Measurements from ENCODE around the gene MYBPHL.

The MYBPHL gene

DNA sequence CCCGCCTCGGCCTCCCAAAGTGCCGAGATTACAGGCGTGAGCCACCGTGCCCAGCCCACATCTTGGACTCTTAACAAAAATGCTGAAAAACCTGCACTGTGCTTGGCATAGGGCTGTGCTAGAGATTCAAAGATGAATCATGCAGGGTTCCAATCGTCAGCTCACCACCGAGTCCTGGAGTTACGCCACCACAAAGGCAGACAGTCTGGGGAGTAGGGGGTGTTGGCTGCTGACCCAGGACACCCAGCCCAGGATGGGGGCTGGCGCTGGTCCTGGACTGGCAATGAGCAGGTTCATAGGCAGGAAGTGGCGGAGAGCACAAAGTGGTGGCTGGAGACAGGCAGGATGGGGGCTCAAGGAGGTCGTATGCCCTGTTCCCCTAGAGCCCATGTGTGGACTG lies 39.8 kb downstream of the MYBPHL start:
- no peak for DNase-seq (ENCODE audit: low read depth in 2 of 2, low spot score in 1 of 2)

DNA sequence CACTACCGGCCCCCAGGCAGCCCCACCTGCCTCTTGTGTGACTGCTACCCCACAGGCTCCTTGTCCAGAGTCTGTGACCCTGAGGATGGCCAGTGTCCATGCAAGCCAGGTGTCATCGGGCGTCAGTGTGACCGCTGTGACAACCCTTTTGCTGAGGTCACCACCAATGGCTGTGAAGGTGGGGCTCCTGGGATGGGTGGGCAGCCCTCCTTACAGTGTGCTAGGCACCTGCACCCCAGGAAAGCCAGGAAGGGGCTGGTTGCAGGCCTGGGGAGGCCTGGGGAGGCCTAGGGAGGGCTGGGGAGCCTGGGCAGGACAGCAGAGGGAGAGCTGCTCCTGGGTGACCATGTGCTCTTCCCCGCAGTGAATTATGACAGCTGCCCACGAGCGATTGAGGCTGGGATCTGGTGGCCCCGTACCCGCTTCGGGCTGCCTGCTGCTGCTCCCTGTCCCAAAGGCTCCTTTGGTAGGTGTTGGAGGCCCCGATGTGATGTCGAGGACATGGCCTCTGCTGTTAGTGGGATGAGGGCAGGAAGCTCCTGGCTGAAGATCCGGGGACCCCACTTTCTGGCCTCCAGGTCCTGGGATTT lies 41.0 kb downstream of the MYBPHL start:
- no peak for DNase-seq (ENCODE audit: low read depth in 2 of 2, low spot score in 1 of 2)

DNA sequence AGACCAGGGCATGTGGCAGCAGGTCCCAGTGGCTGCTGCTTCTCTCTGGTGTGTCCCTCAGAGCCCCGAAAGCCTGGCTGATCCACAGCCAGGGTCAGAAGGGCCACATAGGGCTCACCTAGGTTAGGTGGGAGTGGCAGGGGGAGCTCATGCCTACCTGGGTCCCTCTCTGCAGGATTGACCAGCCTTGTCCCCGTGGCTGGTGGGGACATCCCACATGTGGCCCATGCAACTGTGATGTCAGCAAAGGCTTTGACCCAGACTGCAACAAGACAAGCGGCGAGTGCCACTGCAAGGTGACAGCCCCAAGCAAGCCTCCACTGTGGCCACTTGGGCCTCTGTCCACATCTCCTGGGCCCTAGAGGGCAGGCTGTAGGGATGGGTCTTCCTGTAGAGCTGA lies 41.8 kb downstream of the MYBPHL start:
- no peak for DNase-seq (ENCODE audit: low read depth in 2 of 2, low spot score in 1 of 2)

DNA sequence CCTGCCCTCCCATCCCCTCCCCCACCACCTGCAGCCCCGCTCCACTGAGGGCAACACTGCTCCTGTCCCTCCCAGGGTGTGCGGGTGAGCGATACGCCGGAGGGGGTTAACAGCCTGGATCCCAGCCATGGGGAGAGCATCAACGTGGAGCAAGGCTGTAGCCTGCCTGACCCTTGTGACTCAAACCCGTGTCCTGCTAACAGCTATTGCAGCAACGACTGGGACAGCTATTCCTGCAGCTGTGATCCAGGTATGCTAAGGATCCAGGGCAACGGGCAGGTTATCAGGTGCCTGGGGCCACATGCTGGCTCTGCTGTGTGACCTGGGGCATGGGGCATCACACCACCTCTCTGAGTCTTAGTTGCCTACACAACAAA lies 42.4 kb downstream of the MYBPHL start:
- no peak for DNase-seq (ENCODE audit: low read depth in 2 of 2, low spot score in 1 of 2)

DNA sequence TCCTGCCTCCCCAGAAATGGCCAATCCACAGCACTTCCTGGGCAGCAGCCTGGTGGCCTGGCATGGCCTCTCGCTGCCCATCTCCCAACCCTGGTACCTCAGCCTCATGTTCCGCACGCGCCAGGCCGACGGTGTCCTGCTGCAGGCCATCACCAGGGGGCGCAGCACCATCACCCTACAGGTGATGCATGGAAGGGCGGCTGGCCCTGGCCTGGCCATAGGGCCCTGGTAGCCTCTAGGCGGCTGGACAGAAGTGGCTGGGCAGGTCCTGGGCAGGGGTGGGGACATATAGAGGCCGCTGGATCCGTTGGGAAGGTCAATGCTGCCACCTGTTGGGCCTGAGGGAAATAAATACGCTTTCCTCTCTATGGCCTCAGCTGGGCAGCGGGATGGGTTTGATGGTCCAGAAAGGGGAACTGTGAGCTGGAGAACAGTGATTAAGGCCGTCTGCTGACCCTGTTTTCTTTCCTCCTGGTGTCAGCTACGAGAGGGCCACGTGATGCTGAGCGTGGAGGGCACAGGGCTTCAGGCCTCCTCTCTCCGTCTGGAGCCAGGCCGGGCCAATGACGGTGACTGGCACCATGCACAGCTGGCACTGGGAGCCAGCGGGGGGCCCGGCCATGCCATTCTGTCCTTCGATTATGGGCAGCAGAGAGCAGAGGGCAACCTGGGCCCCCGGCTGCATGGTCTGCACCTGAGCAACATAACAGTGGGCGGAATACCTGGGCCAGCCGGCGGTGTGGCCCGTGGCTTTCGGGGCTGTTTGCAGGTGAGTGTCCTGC lies 43.0 kb downstream of the MYBPHL start:
- peak; percentile 37 to 54 for DNase-seq (ENCODE audit: low read depth in 2 of 2, low spot score in 1 of 2)

DNA sequence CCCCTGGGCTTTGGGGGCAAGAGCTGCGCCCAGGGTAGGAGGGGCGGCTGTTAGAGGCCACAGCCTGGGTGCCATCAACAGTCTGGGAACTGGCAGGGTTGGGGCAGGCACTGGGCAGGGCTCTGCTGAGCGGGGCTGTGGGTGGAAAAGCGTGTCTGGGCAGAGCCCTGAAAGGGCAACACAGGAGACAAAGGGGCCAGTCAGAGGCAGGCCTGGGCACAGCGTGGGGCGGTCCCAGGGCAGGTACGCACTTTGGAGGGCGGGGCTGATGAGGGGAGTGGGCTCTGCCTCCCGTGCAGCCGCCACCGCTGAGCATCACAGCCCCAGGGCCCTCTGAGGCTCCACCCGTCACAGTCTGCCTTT lies 43.6 kb downstream of the MYBPHL start:
- no peak for DNase-seq (ENCODE audit: low read depth in 2 of 2, low spot score in 1 of 2)

DNA sequence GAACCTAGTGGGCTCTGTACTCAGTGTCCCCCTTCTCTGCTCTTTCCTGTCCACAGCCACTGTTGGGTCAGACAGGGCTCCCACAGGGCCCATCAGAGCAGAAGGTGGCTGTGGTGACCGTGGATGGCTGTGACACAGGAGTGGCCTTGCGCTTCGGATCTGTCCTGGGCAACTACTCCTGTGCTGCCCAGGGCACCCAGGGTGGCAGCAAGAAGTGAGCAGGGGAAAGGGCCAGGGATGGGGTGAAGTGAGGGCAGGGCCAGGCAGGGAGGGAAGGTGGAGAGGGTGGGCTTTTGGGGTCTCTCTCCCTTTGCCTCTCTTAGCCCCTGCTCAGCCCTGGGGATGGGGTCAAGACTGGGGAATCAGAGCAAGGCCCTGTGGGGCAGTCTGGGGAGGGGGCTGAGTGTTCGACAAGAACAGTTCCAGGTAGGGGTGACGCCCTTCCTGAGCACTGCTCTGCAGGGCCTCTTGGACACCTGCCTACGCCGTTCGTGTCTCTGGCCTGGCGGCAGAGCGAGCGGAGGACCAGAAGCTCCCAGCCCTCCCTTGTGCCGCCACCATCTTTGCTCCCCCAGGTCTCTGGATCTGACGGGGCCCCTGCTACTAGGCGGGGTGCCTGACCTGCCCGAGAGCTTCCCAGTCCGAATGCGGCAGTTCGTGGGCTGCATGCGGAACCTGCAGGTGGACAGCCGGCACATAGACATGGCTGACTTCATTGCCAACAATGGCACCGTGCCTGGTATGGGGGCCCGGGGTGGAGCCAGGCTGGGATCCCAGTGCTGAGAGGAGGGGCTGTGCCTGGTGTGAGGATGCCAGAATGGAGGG lies 44.4 kb downstream of the MYBPHL start:
- DNase-seq (ENCODE audit: low read depth in 2 of 2, low spot score in 1 of 2): no peak

DNA sequence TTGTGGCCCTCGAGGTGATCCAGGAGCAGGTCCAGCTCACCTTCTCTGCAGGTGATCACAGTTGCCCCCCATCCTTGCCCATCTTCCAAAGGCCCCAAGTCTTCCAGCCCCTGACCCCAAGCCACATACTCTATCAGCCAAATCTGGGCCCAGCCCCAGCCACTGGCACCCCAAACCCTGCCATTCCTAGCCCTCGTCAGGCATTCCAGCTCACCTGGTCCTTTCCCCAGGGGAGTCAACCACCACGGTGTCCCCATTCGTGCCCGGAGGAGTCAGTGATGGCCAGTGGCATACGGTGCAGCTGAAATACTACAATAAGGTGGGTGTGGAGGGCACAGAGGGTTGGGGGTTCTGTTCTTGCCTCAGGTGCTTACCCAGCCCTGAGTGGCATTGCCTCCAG lies 45.2 kb downstream of the MYBPHL start:
- DNase-seq (ENCODE audit: low read depth in 2 of 2, low spot score in 1 of 2): no peak

DNA sequence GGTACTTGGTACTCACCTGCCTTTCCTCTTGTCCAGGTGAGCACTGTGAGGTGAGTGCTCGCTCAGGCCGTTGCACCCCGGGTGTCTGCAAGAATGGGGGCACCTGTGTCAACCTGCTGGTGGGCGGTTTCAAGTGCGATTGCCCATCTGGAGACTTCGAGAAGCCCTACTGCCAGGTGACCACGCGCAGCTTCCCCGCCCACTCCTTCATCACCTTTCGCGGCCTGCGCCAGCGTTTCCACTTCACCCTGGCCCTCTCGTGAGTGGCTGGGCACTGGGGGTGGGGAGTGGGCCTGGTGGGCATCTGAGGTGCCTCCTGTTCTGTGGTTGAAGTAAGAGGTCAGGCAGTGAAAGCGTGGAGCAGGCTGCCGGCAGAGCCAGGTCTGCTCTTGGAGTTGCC lies 45.8 kb downstream of the MYBPHL start:
- no peak for DNase-seq (ENCODE audit: low read depth in 2 of 2, low spot score in 1 of 2)

DNA sequence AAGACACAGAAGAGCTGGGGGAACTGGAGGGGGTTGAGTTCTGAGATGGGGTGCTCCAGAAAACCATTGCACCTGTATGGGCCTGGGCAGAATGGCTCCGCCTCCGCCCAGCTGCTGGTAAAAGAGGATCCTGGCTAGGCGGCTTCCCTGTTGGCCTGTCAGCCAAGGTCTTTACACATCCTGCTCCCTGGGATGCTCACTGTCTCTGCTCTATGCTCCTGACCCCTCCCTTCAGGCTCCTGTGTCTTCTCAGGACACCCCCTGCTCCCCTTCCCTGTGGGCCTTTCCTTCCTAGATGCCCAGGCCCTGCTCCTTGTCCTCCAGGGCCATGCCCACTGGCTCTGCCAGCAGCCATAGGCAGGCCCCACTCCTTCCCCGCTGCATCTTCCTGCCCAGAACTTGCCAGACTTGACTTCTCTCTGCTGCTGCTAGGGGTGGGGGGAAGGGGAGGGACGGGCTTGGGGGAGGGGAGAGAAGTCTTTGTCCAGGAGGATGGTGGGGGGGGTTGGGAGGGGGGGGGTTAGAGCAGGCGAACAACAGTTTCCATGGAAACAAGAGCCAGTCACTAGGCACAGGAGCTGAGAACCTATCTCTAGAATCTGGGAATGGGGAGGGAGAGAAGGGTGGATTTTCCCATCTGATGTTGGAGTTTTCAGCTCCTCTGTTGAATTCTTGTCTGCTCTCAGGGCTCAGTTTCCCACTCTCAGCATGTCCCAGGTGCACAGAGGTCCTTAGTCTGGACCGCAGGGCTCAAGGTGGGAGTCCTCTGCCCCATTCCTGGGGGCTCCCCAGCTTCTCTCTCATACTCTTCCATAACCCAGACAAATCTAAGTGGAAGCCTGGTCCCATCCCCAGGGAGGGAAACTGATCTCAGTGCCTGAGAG lies 46.9 kb downstream of the MYBPHL start:
- DNase-seq (ENCODE audit: low read depth in 2 of 2, low spot score in 1 of 2): no peak

DNA sequence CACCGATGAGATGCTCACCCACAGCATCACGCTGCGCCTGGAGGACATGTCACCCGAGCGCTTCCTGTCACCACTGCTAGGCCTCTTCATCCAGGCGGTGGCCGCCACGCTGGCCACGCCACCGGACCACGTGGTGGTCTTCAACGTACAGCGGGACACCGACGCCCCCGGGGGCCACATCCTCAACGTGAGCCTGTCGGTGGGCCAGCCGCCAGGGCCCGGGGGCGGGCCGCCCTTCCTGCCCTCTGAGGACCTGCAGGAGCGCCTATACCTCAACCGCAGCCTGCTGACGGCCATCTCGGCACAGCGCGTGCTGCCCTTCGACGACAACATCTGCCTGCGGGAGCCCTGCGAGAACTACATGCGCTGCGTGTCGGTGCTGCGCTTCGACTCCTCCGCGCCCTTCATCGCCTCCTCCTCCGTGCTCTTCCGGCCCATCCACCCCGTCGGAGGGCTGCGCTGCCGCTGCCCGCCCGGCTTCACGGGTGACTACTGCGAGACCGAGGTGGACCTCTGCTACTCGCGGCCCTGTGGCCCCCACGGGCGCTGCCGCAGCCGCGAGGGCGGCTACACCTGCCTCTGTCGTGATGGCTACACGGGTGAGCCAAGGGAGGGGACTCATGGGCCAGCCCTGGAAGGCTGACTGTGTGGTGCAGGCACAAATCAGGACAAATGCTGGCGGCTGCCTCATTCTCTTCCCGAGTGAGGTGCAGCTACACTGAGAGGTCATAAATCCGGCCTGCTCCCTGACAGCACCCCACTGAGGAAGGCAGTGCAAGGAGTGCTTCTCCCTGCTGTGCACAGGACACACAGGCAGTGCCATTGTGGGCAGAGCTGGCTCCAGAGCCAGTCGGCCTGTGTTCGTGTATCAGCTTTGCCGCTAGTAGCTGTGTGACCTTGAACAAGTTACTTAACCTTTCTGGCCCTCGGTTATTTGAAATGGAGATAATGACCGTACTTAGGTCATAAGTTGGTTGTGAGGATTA lies 48.0 kb downstream of the MYBPHL start:
- no peak for DNase-seq (ENCODE audit: low read depth in 2 of 2, low spot score in 1 of 2)

DNA sequence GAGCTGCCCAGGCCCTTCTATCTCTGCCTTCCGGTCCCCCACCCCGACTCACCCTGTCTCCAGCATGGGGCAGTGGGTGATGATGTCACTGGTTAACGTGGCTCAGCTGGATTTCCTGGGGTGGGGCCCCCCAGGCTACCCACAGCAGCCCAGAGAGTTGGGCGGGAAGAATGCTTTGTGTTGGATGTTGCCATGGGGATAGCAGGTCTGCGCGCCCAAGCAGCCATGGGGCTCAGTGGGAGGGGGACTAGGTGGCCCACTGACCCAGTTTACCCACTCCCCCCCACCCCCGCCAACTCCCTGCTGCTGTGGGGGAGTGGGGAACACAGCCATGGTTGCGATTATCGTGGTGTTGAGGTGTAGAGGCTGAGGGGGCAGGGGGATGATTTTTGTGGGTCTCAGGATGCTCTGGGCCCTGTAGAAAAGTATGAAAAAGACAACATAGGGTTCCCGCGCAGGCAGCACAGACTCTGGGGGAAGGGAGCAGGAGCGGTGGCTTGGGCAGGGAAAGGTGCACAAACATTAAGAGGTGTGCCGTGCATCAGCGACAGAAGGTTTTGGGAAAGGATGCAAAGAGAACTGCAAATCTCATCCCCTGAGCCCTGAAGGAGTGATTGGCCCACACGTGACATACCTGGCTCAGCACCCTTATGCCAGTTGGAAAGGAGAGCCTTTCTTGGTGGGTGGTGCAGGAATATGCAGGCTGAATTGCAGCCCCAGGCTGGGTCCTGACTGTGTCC lies 49.0 kb downstream of the MYBPHL start:
- DNase-seq (ENCODE audit: low read depth in 2 of 2, low spot score in 1 of 2): no peak

DNA sequence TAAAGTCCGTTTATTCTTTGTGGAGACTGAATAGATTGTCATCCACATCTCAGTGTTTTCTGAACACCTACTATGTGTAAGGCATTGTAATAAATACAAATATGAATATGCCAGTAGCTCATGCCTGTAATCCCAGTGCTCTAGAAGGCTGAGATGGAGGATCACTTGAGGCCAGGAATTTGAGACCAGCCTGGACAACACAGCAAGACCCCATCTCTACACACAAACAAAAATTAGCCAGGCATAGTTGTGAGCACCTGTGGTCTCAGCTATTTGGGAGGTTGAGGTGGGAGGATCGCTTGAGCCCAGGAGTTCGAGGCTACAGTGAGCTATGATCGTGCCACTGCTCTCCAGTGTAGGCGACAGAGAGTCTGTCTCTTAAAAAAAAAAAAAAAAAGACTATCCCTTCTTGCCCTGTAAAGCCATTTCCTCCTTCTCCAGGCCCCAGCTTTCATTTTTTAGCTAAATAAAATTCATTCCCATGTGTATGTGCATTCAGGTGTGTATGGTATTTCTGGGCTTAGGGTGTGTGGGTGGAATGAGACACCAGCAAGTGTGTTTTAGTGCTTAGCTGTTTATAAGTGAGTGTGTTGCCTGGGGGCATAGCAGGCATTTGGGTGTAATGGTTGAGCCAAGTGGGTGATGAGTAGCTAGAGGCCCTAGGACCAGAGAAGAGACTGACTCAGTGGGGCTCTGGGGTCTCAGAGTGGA lies 49.7 kb downstream of the MYBPHL start:
- no peak for DNase-seq (ENCODE audit: low read depth in 2 of 2, low spot score in 1 of 2)

DNA sequence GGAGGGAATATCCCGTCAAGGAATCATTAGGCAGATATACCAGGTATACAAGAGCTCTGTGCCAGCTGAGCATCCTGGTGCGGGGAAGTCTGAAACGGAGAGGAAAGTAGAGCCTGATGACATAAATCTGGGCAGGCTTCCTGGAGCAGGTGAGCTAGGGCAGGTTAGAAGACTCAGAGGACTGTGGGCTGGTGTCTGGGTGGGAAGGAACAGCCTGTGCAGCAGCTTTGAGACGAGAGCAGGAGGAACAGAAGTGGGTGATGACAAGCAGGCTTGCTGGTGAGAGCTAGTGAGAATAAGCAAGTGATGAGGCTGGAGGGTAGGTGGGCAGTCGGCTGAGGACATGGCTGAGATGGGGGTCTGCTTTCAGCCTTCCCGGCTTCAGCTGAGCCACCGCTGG lies 50.7 kb downstream of the MYBPHL start:
- no peak for DNase-seq (ENCODE audit: low read depth in 2 of 2, low spot score in 1 of 2)

DNA sequence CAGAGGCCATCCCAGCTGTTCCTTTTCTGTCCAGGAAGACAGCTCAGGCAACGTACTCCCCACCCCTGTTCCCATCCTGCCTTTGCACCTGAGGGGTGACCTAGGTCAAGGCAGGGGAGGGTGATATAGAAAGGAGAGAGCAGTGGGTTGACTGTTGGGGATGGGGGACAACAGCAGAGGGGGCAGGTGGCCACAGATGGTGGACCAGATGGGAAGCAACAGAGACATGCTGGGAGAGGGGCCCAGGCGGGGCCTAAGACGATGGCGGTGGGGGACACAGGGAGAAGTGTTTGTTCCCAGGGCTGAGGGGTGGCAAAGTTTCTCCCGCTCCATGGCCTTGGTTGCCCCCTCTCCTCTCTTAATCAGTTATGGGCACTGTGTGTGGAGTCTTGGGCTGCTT lies 51.1 kb downstream of the MYBPHL start:
- no peak for DNase-seq (ENCODE audit: low read depth in 2 of 2, low spot score in 1 of 2)

DNA sequence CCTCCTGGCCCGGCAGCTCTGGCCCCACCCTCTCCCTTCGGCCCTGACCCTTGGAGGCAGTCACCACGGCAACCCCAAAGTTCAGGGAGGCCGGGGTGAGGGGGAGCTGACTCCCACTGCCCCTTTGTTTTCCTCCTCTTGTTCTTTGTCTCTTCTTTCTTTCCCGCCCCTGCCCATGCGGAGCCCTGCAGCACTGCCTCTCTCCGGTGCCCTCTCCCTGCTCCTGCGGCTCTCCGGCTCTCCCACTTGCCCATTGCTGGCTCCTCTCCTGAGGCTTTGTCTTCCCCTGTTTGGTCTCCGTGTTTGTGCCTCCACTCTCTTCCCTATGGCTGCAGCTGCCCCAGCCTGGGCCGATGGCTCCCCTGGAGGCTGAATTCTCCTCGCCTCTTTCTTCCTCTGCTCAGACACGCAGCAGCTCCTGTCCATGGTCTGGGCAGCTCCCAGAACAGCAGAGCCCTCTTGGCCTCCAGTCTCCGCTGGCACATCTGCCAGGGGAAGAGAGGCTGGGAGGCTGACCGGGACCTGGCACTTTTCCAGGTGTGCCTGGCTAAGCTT lies 51.6 kb downstream of the MYBPHL start:
- no peak for DNase-seq (ENCODE audit: low read depth in 2 of 2, low spot score in 1 of 2)

DNA sequence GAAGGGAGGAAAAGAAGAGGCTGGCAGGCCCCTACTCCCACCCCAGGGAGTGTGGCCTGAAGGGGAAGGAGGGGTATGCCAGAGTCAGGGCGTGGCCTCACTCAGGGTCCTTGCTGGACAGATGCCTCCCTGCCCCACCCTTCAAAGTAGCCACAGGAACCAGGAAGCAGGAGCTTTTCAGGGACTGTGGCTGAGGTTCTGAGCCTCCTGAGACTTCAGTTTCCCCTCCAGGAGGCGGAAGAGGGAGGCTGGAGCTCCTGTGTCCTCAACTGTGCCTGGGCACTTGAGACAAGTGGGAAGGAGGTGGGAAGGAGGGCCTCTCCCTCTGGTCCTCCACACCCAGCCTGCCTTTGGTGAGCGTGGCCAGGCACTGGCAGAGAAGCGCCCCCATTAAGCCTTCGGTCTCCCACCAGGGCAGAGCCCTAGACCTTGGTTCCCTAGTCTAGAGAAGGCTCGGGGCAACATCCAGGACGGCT lies 52.2 kb downstream of the MYBPHL start:
- DNase-seq (ENCODE audit: low read depth in 2 of 2, low spot score in 1 of 2): no peak

All from stimulated activated CD8-positive, alpha-beta memory T cell treated with anti-CD3 and anti-CD28 coated beads, Interleukin-4, amount 100 ng/mL, for 4 hours (primary cell).